ENCODE results near the gene HACD3.

DNA sequence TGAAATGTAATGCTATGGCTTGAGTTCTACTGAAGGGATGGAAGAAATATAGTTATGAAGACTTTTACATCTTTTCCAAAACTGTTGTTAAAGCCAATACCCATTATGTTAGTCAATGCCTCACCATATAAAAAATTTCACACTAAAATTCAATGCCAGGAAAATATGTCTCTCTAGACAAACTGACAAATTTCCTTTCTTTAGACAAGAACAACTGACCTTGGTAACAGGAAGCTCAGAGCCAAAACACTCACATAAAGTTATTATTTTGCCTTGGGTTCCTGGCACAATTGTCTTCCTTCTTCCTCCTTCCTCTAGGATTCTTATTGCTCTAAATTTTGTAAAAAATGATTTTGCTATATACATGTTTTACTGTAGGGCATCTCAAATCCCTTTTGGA is 54.0 kb downstream of the HACD3 start:
- TF ChIP-seq POLR2A (IDR thresholded peaks at IDR 0.05): no peak
- no peak for TF ChIP-seq POLR2AphosphoS5 (IDR thresholded peaks at IDR 0.05)
- TF ChIP-seq, protein P1, sequence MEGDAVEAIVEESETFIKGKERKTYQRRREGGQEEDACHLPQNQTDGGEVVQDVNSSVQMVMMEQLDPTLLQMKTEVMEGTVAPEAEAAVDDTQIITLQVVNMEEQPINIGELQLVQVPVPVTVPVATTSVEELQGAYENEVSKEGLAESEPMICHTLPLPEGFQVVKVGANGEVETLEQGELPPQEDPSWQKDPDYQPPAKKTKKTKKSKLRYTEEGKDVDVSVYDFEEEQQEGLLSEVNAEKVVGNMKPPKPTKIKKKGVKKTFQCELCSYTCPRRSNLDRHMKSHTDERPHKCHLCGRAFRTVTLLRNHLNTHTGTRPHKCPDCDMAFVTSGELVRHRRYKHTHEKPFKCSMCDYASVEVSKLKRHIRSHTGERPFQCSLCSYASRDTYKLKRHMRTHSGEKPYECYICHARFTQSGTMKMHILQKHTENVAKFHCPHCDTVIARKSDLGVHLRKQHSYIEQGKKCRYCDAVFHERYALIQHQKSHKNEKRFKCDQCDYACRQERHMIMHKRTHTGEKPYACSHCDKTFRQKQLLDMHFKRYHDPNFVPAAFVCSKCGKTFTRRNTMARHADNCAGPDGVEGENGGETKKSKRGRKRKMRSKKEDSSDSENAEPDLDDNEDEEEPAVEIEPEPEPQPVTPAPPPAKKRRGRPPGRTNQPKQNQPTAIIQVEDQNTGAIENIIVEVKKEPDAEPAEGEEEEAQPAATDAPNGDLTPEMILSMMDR (IDR thresholded peaks at IDR 0.05): no peak

Data from prostate gland (tissue), 2 donors.